PC-3 (cell line): ENCODE measurements around the gene CHRNE. TPM values are rescaled to one million over a fixed set of nuclear protein-coding genes. Genes with fewer than 3 reads are reported as not detected.

Source experiments
- ATAC-seq: fragments of 200-7000 bp; cut with Tn5 transposase; 2 replicates; pipeline ENCODE4 v1.9.1; 2020; ENCODE audit warnings: mild to moderate bottlenecking, moderate library complexity
- BruUV-seq: library from RNA; stranded (reverse); fragments of 400-500 nt; replicated peaks from 2 replicates; lab custom pipeline; 2021; lab: Mats Ljungman, UMichigan
- CTCF ChIA-PET: fragments of 300-600 bp; sonication (Branson Sonifier 250); formaldehyde crosslinking; loops from one replicate; lab custom pipeline; 2022; ENCODE audit warnings: antibody characterized with exemption; lab: Charles Lee
- POLR2A ChIA-PET: fragments of 300-600 bp; sonication (Branson Sonifier 250); formaldehyde crosslinking; loops from one replicate; lab custom pipeline; 2022; ENCODE audit warnings: antibody characterized with exemption; ENCODE audit not compliant: unreplicated experiment; lab: Charles Lee
- DNase-seq: peaks from one replicate; pipeline ENCODE4 v3.0.0-alpha.2; 2015
- H2AFZ ChIP-seq: fragments of 300-600 bp; sonication (generic); 2 replicates; pipeline ENCODE4 v1.6.0; 2016; ENCODE audit warnings: antibody characterized with exemption, low read length
- H3F3A ChIP-seq: fragments of 300-600 bp; sonication (generic); one replicate; pipeline ENCODE4 v1.6.0; 2017; ENCODE audit warnings: antibody characterized with exemption, low read length, control low read depth, mild to moderate bottlenecking; ENCODE audit not compliant: unreplicated experiment
- H3K27ac ChIP-seq: fragments of 300-600 bp; sonication (generic); 2 replicates; pipeline ENCODE4 v1.5.1; 2016; ENCODE audit warnings: mild to moderate bottlenecking, low read length
- H3K27me3 ChIP-seq: fragments of 300-600 bp; sonication (generic); 2 replicates; pipeline ENCODE4 v1.6.1; 2016; ENCODE audit warnings: low read length, mixed read lengths
- H3K36me3 ChIP-seq: fragments of 300-600 bp; sonication (generic); 2 replicates; pipeline ENCODE4 v1.6.1; 2016; ENCODE audit warnings: low read depth, mixed run types, low read length, mixed read lengths
- H3K4me1 ChIP-seq: fragments of 300-600 bp; sonication (generic); 2 replicates; pipeline ENCODE4 v1.5.1; 2016; ENCODE audit warnings: low read length; ENCODE audit not compliant: insufficient read depth
- H3K4me2 ChIP-seq: fragments of 300-600 bp; sonication (generic); 2 replicates; pipeline ENCODE4 v1.6.0; 2016; ENCODE audit warnings: low read length
- H3K4me3 ChIP-seq: fragments of 300-600 bp; sonication (generic); 2 replicates; pipeline ENCODE4 v1.5.1; 2016; ENCODE audit warnings: mild to moderate bottlenecking, low read length, mixed read lengths
- H3K79me2 ChIP-seq: fragments of 300-600 bp; sonication (generic); 2 replicates; pipeline ENCODE4 v1.6.1; 2017; ENCODE audit warnings: low read length, mixed read lengths
- H3K9ac ChIP-seq: fragments of 300-600 bp; sonication (generic); 2 replicates; pipeline ENCODE4 v1.6.0; 2016; ENCODE audit warnings: mild to moderate bottlenecking, low read length
- H3K9me2 ChIP-seq: fragments of 300-600 bp; sonication (generic); replicated peaks from 2 replicates; pipeline ENCODE4 v1.6.1; 2016; ENCODE audit warnings: mixed run types, low read length, mixed read lengths
- H3K9me3 ChIP-seq: fragments of 300-600 bp; sonication (generic); 2 replicates; pipeline ENCODE4 v1.6.1; 2016; ENCODE audit warnings: low read length, mixed read lengths
- H4K20me1 ChIP-seq: fragments of 300-600 bp; sonication (generic); 2 replicates; pipeline ENCODE4 v1.6.1; 2016; ENCODE audit warnings: low read length, mixed read lengths
- CTCF ChIP-seq: fragments of 300-600 bp; sonication (generic); conservative IDR thresholded peaks from 2 replicates; pipeline ENCODE4 v1.5.1; 2017; ENCODE audit warnings: antibody characterized with exemption, low read depth, mild to moderate bottlenecking, low read length
- EZH2 ChIP-seq: fragments of 300-600 bp; sonication (generic); IDR thresholded peaks from one replicate; pipeline ENCODE4 v1.6.1; 2017; ENCODE audit warnings: antibody characterized with exemption, mild to moderate bottlenecking, low read length; ENCODE audit not compliant: unreplicated experiment
- EZH2phosphoT487 ChIP-seq: fragments of 300-600 bp; sonication (generic); IDR thresholded peaks from 2 replicates; pipeline ENCODE4 v1.6.1; 2018; ENCODE audit warnings: mild to moderate bottlenecking, antibody characterized with exemption, low read length, borderline replicate concordance
- intact Hi-C: fragments of 100-400 bp; cut with micrococcal nuclease; formaldehyde crosslinking; loops from 2 replicates; pipeline ENCODE4 v1.9.0; 2023
- total RNA-seq: library from RNA; depleted of rRNA; stranded (reverse); fragments of >200 nt; gene quantifications from 2 replicates; pipeline ENCODE4 v1.2.3, GENCODE V29; 2014

Gene CHRNE
- total RNA-seq, 1 experiment from 2014 or later: 0.11 TPM

GRCh38 chr17:4950746-4951204 is 47.9 kb upstream of the CHRNE start, which contains the start of gene ENO3:
TSS of gene ENO3 (plus strand) at chr17:4951119. CDS start at chr17:4951830, 711 bp downstream.
- CTCF ChIA-PET: no interaction called here
- POLR2A ChIA-PET: interaction anchor here (0.7 kb wide), 1 partner anchor 16 kb away, joined by 5 read pairs; the partner anchor contains the start of gene SPAG7
- peak within 1 kb of the TSS; percentile 85 for H3K27ac ChIP-seq
- no TSS peak for BruUV-seq
- H3K79me2 ChIP-seq: peaks cover 28% of the 10 kb centered on the region
- H3K9me3 ChIP-seq: no peaks in the 10 kb centered on the region
- H3K27me3 ChIP-seq: no peaks in the 10 kb centered on the region
- peaks cover 15% of the 10 kb centered on the region for H3K4me1 ChIP-seq
- peak within 1 kb of the TSS; percentile 82 for H2AFZ ChIP-seq
- H3K9me2 ChIP-seq: no peaks in the 10 kb centered on the region
- peaks cover 11% of the 10 kb centered on the region for H3K36me3 ChIP-seq
- no peaks in the 10 kb centered on the region for H3F3A ChIP-seq
- H3K9ac ChIP-seq: peak within 1 kb of the TSS; percentile 64
- H4K20me1 ChIP-seq: peaks cover 12% of the 10 kb centered on the region
- intact Hi-C loops: no loop called here
- DNase-seq: no peak
- TF ChIP-seq EZH2phosphoT487 (no peak), CTCF (no peak), EZH2 (no peak)
- ATAC-seq: no peak
- H3K4me3 ChIP-seq: peak within 1 kb of the TSS; percentile 74
- H3K4me2 ChIP-seq: peak within 1 kb of the TSS; percentile 93

DNA sequence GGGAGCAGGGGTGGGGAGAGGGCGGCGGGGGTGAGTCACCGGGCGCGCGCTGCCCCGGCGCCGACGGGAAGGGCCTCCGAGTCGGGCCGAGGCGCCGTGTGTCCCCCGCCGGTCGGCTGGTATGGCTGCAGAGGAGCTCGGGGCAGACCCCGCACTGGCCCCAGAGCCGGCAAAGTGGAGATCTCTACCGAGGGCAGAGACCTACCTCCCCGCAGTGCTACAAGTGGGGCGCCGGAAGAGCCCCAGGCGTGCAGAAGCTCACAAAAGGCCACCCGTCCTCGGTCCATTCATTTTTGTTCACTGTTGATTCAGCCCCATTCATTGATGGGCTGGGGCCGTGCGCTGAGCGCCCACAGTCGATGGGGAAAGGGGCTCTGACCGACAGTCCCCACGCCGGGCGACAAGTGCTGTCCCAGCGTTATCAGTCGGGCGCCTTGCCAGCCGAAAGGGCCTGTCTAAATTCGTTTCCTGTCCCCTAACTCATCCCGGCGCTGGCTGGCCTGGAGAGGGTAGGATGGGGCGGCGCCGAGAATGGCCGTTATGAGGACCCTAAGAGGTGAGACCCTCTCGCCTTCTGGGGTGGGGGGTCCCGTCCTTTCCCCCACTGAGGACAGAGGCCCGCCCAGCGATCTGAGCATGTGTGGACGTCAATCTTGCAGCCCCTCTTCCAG is 47.3 kb upstream of the CHRNE start:
- H3K4me2 ChIP-seq: peak overlapping the region; percentile 93
- TSS peak; percentile 70 for BruUV-seq
- peaks cover 16% of the 10 kb centered on the region for H4K20me1 ChIP-seq
- peak overlapping the region; percentile 74 for H3K4me3 ChIP-seq
- POLR2A ChIA-PET: interaction anchor here (0.7 kb wide), 1 partner anchor 17 kb away, joined by 5 read pairs; the partner anchor contains the start of gene SPAG7
- peak overlapping the region; percentile 64 for H3K9ac ChIP-seq
- DNase-seq (peak; percentile 11), ATAC-seq (peak; percentile 19; the same call in 1 of the 2 replicates)
- no peaks in the 10 kb centered on the region for H3K27me3 ChIP-seq
- H3K4me1 ChIP-seq: peaks cover 20% of the 10 kb centered on the region
- no peaks in the 10 kb centered on the region for H3K9me2 ChIP-seq
- H3F3A ChIP-seq: no peaks in the 10 kb centered on the region
- TF ChIP-seq EZH2: no peak
- no peak for TF ChIP-seq EZH2phosphoT487
- no peak for TF ChIP-seq CTCF
- H3K27ac ChIP-seq: peak overlapping the region; percentile 85
- H3K9me3 ChIP-seq: no peaks in the 10 kb centered on the region
- H3K36me3 ChIP-seq: peaks cover 14% of the 10 kb centered on the region
- H3K79me2 ChIP-seq: peaks cover 34% of the 10 kb centered on the region
- peak overlapping the region; percentile 82 for H2AFZ ChIP-seq
- intact Hi-C loops: no loop called here
- CTCF ChIA-PET: interaction anchor here (0.6 kb wide), 1 partner anchor 11 kb away, joined by 3 read pairs; the partner anchor contains the start of gene SLC25A11
